ENCODE data around the gene PSEN1.
"Not testable (repeated sequence)": the region's sequence is repeated elsewhere in the genome, so short reads cannot be mapped to it uniquely, and the experiment has no call there.

The PSEN1 gene

GRCh38 chr14:73166399-73166798 is 30.1 kb downstream of the PSEN1 start:
- DNase-seq = no peak

DNA sequence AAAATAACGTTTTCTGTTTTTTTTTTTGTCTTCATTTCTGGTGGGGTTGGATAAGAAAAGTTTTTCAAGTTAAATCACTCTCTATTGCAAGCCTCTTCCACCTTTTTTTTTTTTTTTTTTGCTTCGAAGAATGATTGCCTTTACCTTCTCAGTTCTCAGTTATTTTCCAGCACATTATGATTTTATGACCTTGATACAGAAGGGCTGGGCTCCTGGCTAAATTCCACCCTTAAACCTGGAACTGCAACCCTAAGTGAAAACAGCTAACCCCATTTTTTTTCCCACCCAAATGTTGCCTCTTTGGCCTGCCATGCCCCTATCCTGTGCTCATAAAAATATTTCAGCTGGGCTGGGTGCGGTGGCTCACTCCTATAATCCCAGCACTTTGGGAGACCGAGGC is 31.4 kb downstream of the PSEN1 start:
- DNase-seq = no peak

DNA sequence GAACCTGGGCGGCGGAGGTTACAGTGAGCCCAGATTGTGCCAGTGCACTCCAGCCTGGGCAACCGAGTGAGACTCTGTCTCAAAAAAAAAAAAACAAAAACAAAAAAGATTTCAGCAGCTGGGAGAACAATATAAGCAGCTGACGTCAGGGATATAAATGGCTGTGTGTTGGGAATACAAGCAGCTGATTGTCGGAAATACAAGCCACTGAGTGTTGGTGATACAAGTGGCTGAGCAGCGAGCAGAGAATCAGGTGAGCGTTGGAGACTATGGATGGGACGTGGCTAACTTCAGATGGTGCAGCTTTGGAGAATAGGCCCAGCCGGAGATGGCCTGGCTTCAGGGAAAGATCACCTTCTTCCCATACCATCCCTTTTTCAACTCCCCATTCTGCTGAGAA is 32.0 kb downstream of the PSEN1 start:
- peak in 50 of 56 donors; percentile 4 to 84 (median 54) for DNase-seq

- peak in 37 of 56 donors; percentile 2 to 61 (median 40) for DNase-seq
Observed at GRCh38 chr14:73168691-73169090, 32.4 kb downstream of the PSEN1 start.

DNA sequence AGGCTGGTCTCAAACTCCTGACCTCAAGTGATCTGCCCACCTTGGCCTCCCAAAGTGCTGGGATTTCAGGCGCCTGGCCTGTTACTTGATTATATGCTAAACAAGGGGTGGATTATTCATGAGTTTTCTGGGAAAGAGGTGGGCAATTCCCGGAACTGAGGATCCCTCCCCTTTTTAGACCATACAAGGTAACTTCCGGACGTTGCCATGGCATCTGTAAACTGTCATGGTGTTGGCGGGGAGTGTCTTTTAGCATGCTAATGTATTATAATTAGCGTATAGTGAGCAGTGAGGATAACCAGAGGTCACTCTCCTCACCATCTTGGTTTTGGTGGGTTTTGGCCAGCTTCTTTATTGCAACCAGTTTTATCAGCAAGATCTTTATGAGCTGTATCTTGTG is 33.5 kb downstream of the PSEN1 start:
- DNase-seq = peak in 1 of 56 donors; percentile 2

- DNase-seq = no peak
Observed at GRCh38 chr14:73170686-73171085, 34.4 kb downstream of the PSEN1 start.

DNA sequence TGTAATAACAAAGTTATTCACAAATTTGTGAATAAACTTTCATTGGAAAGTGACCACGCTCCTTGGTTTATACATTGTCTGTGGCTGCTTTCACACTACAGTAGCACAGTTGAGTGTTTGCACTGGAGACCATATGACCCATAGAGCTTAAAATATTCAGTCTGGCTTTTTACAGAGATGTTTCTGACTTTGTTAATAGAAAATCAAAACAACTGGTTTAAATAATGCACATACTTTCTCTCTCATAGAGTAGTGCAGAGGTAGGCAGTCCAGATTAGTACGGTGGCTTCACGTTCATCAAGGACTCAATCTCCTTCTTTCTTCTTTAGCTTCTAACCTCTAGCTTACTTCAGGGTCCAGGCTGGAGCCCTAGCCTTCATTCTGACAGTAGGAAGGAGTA is 36.2 kb downstream of the PSEN1 start:
- no peak for DNase-seq

GRCh38 chr14:73173092-73173735 is 36.9 kb downstream of the PSEN1 start:
- DNase-seq = no peak

GRCh38 chr14:73176685-73177084 is 40.4 kb downstream of the PSEN1 start:
- DNase-seq = no peak

- no peak for DNase-seq
Observed at GRCh38 chr14:73180385-73180805, 44.1 kb downstream of the PSEN1 start.

DNA sequence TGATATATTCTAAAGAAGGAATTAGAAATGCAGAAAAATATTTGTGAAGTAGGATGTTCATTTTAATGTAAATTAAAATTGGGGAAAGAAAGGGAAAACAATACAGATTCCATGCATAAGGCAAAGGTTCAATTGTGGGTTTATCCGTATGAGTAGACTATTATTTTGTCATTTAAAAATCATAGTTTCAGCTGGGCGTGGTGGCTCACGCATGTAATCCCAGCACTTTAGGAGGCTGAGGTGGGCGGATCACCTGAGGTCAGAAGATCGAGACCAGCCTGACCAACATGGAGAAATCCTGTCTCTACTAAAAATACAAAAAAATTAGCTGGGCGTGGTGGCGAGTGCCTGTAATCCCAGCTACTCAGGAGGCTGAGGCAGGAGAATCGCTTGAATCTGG is 44.7 kb downstream of the PSEN1 start:
- not testable (repeated sequence) for DNase-seq

- DNase-seq = no peak
Observed at GRCh38 chr14:73188501-73188911, 52.2 kb downstream of the PSEN1 start.

DNA sequence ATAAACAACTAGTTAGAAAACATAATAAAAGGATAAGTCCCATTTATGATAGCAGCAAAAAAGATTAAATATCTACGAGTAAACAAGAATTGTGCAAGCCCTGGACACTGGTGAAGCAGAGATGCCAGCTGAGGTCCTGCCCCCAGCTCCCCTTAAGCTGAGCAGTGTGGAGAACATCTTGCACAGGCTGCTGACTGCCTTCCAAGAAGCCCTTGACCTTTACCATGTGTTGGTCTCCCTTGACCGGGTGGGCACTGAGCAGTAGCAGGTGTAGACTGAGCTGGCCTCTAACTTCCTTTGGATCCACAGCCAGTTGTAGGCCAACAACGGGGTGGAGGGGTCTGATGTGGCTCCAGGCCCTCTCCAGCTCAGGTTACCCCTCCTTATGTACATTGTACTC is 53.3 kb downstream of the PSEN1 start:
- DNase-seq = no peak

- no peak for DNase-seq
Observed at GRCh38 chr14:73191441-73191840, 55.1 kb downstream of the PSEN1 start.

DNA sequence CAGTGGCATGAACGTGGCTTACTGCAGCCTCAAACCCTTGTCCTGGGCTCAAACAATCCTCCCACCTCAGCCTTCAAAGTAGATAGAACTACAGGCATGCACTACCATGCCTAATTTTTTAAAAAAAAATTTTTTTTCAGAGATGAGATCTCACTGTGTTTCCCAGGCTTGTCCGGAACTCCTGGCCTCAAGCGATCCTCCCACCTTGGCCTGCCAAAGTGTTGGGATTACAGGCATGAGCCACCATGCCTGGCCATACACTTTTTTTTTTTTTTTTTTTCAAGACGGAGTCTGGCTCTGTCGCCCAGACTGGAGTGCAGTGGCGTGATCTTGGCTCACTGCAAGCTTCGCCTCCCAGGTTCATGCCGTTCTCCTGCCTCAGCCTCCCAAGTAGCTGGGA is 58.0 kb downstream of the PSEN1 start:
- DNase-seq = not testable (repeated sequence)

DNA sequence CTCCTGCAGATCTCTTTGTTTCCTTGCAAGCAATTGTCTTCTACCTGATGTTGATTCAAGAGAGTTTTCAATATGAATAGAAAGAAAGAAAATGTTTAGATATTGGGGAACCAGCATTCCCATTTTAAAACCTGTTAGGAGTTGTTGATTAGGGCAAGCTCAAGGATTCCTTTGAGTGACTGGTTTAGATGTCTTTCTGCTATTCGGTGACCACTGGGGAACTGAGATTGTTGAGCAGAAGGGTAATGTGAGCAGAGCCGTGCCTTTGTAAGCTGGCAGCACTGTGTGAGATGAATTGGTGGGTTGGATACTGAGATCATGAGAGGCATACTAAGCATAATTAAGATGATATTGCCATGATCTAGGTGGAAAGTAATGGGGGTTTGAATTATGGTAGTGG is 61.9 kb downstream of the PSEN1 start:
- DNase-seq = no peak

- DNase-seq = no peak
Observed at GRCh38 chr14:73203527-73203926, 67.2 kb downstream of the PSEN1 start.

DNA sequence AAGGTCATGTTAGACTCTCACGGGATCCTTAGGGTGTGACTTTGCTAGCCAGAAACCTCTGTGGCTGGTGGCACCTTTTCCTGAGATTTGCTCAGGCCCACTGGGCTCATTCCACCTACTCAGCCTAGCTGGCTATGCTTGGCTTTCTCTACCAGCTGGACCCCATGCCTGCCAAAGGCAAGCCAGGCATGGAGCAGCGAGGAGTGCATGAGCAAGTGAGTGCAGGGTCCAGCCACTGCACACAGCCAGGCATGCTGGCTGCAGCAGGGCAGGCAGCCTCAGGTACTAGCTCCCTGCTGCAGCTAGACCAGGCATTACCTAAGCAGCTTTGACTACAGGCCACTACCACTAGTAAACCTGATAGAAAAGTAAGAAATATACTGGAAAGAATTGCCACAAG is 71.3 kb downstream of the PSEN1 start:
- DNase-seq = peak in 2 of 56 donors; percentile 8 to 19

DNA sequence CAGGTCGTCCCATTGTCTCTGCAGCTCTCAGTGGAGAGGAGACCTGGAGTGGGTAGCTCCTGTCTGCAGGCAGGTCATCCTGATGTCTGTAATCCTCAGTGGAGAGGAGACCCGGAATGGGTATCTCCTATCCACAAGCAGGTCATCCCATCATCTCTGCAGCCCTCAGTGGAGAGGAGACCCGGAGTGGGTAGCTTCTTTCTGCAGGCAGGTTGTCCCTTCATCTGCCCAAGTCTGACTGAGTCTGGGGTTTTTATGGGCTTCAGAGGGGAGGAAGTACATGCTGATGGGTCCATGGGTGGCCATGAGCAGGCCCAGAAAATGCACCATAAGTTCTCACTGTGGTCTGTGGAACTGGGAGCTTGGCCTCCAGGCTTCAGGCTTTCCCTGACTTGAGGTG is 72.1 kb downstream of the PSEN1 start:
- no peak for DNase-seq

DNA sequence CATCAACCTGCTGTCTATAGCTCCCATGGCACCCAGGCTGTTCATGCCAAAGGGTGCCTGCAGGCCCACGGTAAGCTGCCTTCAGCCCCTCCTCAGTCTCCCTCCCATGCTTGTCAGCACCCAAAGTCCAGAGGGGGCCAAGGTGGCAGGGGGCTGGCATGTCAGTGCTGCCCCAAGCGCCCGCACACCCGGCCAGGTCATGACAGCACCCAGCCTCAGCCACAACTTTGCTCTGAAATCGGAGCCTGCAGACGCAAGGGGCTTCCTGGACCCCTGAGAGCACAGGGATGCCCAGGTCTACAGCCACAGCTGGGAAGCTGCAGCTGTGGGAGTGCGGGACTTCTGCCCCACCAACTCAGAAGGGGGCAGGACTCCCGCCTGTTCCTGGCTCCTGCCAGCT is 72.5 kb downstream of the PSEN1 start:
- DNase-seq = no peak

DNA sequence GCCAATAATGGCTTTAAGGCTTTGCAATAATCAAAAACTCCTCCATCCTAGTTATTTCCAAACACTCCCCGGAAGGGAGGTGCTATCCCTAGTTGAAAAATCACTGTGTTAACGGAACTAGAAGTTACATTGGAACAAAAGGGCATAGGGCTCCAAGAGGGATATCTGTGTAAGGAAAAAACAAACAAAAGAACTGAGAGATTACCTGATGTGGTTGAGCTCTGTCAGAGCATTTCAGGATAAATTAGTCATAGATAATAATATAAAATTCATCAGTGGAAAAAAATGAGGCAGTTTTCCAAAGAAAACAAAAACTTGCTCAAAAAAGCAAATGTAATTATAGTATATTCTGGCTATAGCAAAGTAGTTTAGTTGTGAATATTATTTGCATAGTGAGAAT is 73.6 kb downstream of the PSEN1 start:
- no peak for DNase-seq

DNA sequence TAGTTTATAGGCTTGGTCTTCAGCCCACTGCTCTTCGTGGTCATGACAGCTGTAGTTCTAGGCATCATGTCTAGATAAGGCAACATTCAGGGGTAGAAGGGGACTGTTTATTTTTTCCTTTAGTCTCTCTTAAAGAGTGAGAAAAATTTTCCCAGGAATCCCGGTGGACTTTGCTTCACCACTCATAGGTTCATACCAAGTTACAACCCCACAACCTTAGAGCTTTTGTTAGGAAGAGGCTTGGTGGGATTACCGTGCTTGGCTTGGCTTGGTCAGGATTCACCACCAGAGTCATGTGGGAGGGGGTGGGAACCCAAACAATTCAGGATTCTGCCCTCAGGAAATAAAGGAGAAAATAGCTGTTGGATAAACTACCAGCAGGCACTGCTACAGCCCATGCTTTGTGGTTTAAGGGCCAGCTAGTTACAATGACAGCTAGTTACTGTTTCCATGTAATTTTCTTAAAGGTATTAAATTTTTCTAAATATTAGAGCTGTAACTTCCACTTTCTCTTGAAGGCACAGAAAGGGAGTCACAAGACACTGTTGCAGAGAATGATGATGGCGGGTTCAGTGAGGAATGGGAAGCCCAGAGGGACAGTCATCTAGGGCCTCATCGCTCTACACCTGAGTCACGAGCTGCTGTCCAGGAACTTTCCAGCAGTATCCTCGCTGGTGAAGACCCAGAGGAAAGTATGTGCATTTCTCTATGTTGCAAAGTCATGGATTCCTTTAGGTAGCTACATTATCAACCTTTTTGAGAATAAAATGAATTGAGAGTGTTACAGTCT is 75.1 kb downstream of the PSEN1 start:
- no peak for DNase-seq

- no peak for DNase-seq
Observed at GRCh38 chr14:73216030-73216429, 79.7 kb downstream of the PSEN1 start.

Measured in amygdala (tissue), 56 donors.